Sigmoid colon (tissue), 7 donors: Measurements from ENCODE around the gene C22orf39. TPM values are rescaled to one million over a fixed set of nuclear protein-coding genes. Genes with fewer than 3 reads are reported as not detected.

Experiments used
- DNase-seq: peaks from one replicate; pipeline ENCODE4 v3.0.0-alpha.2; 2019
- H3K27ac ChIP-seq, 4 donors: fragments of 200-600 bp; sonication (generic); one replicate each; pipeline ENCODE4 v1.5.1; 2016 to 2019; ENCODE audit warnings: mild to moderate bottlenecking in 1 of 4
- H3K27me3 ChIP-seq, 3 donors: fragments of 200-600 bp; sonication (generic); one replicate each; pipeline ENCODE4 v1.5.1; 2019; ENCODE audit warnings: mild to moderate bottlenecking in 1 of 3
- H3K36me3 ChIP-seq, 4 donors: fragments of 200-600 bp; sonication (generic); one replicate each; pipeline ENCODE4 v1.5.1; 2016 to 2019
- H3K4me1 ChIP-seq, 4 donors: fragments of 200-600 bp; sonication (generic); one replicate each; pipeline ENCODE4 v1.5.1; 2017 to 2019
- H3K4me3 ChIP-seq, 4 donors: fragments of 200-600 bp; sonication (generic); one replicate each; pipeline ENCODE4 v1.5.1; 2017 to 2019; ENCODE audit warnings: mild to moderate bottlenecking in 2 of 4, moderate library complexity in 1 of 4
- H3K9me3 ChIP-seq, 4 donors: fragments of 200-600 bp in 3 of 4; sonication (generic) in 3 of 4; one replicate each; pipeline versions ENCODE4 v1.5.1 to v1.6.1; 2013 to 2019
- CTCF ChIP-seq, 4 experiments: fragments of 450-650 bp in 3 of 4; fragments of 200-600 bp in 1 of 4; IDR thresholded peaks; one replicate each; pipeline ENCODE4 v1.5.1; 2016 to 2019; ENCODE audit warnings: antibody characterized with exemption in 4 of 4, mild to moderate bottlenecking in 3 of 4, moderate library complexity in 2 of 4
- EP300 ChIP-seq, 4 donors: sonication (generic); formaldehyde crosslinking; IDR thresholded peaks; one replicate each; pipeline ENCODE4 v1.6.1; 2017; ENCODE audit warnings: antibody characterized with exemption in 4 of 4
- POLR2A ChIP-seq, 2 donors: fragments of 450-650 bp; IDR thresholded peaks; one replicate each; pipeline ENCODE4 v1.6.1; 2016; ENCODE audit warnings: antibody characterized with exemption in 2 of 2, mild to moderate bottlenecking in 2 of 2, moderate library complexity in 2 of 2
- POLR2AphosphoS5 ChIP-seq, 4 donors: sonication (generic); formaldehyde crosslinking; IDR thresholded peaks; one replicate each; pipeline ENCODE4 v1.6.1; 2017; ENCODE audit warnings: antibody characterized with exemption in 4 of 4
- WGBS, 2 donors: extraction: QIAGEN DNeasy Blood & Tissue Kit; methylation state at CpG; one replicate each; pipeline ENCODE4 v1.1.7; 2013; 5-methylcytosine and 5-hydroxymethylcytosine counted together
- intact Hi-C: fragments of 100-400 bp; cut with DNase I; formaldehyde crosslinking; loops from one replicate; pipeline ENCODE4 v1.15.1; 2023
- polyA plus RNA-seq, 3 donors: library from polyadenylated mRNA; stranded (reverse); fragments of 200-250 nt; gene quantifications; one replicate each; pipeline ENCODE4 v1.2.3, GENCODE V29; 2013
- total RNA-seq, 4 donors: library from RNA; depleted of rRNA; stranded (reverse); fragments of >200 nt; gene quantifications; one replicate each; pipeline ENCODE4 v1.1.0, GENCODE V29; 2016
- donor health status: healthy with polysubstance abuse.
- donor health status: Bipolar disorder and iron deficiency.
- donor health status: healthy.

Gene C22orf39
- total and polyA plus RNA-seq, 7 donors, result 25.2 to 135 (median 88.1) TPM

- no peak for DNase-seq
- H3K36me3 ChIP-seq, result peaks cover 33 to 92% (median 46%) of the 10 kb centered on the region in 4 donors
- no peaks in the 10 kb centered on the region for H3K9me3 ChIP-seq
Measured at GRCh38 chr22:19463491-19464469, 16.3 kb upstream of the C22orf39 start.

GRCh38 chr22:19463008-19463407 is 15.5 kb upstream of the C22orf39 start:
- intact Hi-C loops, result no loop called here
- peaks cover 26 to 92% (median 39%) of the 10 kb centered on the region in 4 donors for H3K36me3 ChIP-seq
- H3K9me3 ChIP-seq, result no peaks in the 10 kb centered on the region
- H3K27me3 ChIP-seq, result no peaks in the 10 kb centered on the region
- no peaks in the 10 kb centered on the region for H3K4me1 ChIP-seq
- TF ChIP-seq EP300 (IDR thresholded peaks at IDR 0.05), result no peak
- no peak for TF ChIP-seq CTCF (IDR thresholded peaks at IDR 0.05)
- no peak for TF ChIP-seq POLR2AphosphoS5 (IDR thresholded peaks at IDR 0.05)
- TF ChIP-seq POLR2A (IDR thresholded peaks at IDR 0.05), result no peak
- 95 to 96% methylated on average over 1 of the region's 1 CpG for WGBS, 2 donors
- no peak overlapping the region for H3K4me3 ChIP-seq
- no peak overlapping the region for H3K27ac ChIP-seq
- DNase-seq, result no peak

More at GRCh38 chr22:19463491-19464469, 16.3 kb upstream of the C22orf39 start:
- 79 to 84% methylated on average over 7 of the region's 7 CpGs for WGBS, 2 donors
- no peaks in the 10 kb centered on the region for H3K4me1 ChIP-seq
- H3K4me3 ChIP-seq, result no peak overlapping the region
- no peaks in the 10 kb centered on the region for H3K27me3 ChIP-seq
- no peak for TF ChIP-seq POLR2AphosphoS5 (IDR thresholded peaks at IDR 0.05)
- no peak for TF ChIP-seq EP300 (IDR thresholded peaks at IDR 0.05)
- TF ChIP-seq CTCF (IDR thresholded peaks at IDR 0.05), result no peak
- TF ChIP-seq POLR2A (IDR thresholded peaks at IDR 0.05), result no peak
- intact Hi-C loops, result no loop called here
- no peak overlapping the region for H3K27ac ChIP-seq

GRCh38 chr22:19461506-19461905 is 14.0 kb upstream of the C22orf39 start:
- no peak overlapping the region for H3K27ac ChIP-seq
- no peak for TF ChIP-seq EP300 (IDR thresholded peaks at IDR 0.05)
- TF ChIP-seq CTCF (IDR thresholded peaks at IDR 0.05), result no peak
- no peak for TF ChIP-seq POLR2AphosphoS5 (IDR thresholded peaks at IDR 0.05)
- no peak for TF ChIP-seq POLR2A (IDR thresholded peaks at IDR 0.05)
- peaks cover 24 to 92% (median 36%) of the 10 kb centered on the region in 4 donors for H3K36me3 ChIP-seq
- no peak for DNase-seq
- H3K9me3 ChIP-seq, result no peaks in the 10 kb centered on the region
- H3K4me1 ChIP-seq, result no peaks in the 10 kb centered on the region
- no peaks in the 10 kb centered on the region for H3K27me3 ChIP-seq
- no peak overlapping the region for H3K4me3 ChIP-seq
- 88 to 91% methylated on average over 1 of the region's 1 CpG for WGBS, 2 donors
- intact Hi-C loops, result no loop called here

- no peak for DNase-seq
- no peak overlapping the region for H3K4me3 ChIP-seq
- H3K9me3 ChIP-seq, result no peaks in the 10 kb centered on the region
- no peak overlapping the region for H3K27ac ChIP-seq
- TF ChIP-seq POLR2A (IDR thresholded peaks at IDR 0.05), result no peak
- no peak for TF ChIP-seq EP300 (IDR thresholded peaks at IDR 0.05)
- TF ChIP-seq CTCF (IDR thresholded peaks at IDR 0.05), result no peak
- no peak for TF ChIP-seq POLR2AphosphoS5 (IDR thresholded peaks at IDR 0.05)
- no peaks in the 10 kb centered on the region for H3K4me1 ChIP-seq
- peaks cover 33 to 92% (median 42%) of the 10 kb centered on the region in 4 donors for H3K36me3 ChIP-seq
- H3K27me3 ChIP-seq, result no peaks in the 10 kb centered on the region
- intact Hi-C loops, result no loop called here
- WGBS, 2 donors, result 59 to 80% methylated on average over 2 of the region's 2 CpGs
Measured at GRCh38 chr22:19460036-19460435, 12.5 kb upstream of the C22orf39 start.
